Activated CD8-positive, alpha-beta memory T cell treated with anti-CD3 and anti-CD28 coated beads for 36 hours (primary cell): ENCODE data around the gene M1AP. TPM values are rescaled to one million over a fixed set of nuclear protein-coding genes. Genes with fewer than 3 reads are reported as not detected.

Experiments used
- CTCF ChIA-PET: fragments of 350-600 bp; sonication (Branson Sonifier 250); formaldehyde crosslinking; loops from one replicate; lab custom pipeline; 2021; ENCODE audit warnings: antibody characterized with exemption; lab: Charles Lee
- POLR2A ChIA-PET: fragments of 350-600 bp; sonication (Branson Sonifier 250); formaldehyde crosslinking; loops from one replicate; lab custom pipeline; 2021; ENCODE audit warnings: antibody characterized with exemption; lab: Charles Lee
- total RNA-seq, 2 experiments: library from RNA; stranded (reverse); gene quantifications; one replicate each; pipeline ENCODE4 v1.2.3, GENCODE V29; 2021

The M1AP gene
- total RNA-seq: not detected

- ChIA-PET POLR2A (no interaction called here), CTCF (interaction anchor here (1.3 kb wide), 1 partner anchor 12 kb away, joined by 3 read pairs; no protein-coding TSS in a partner anchor)
Observed at GRCh38 chr2:74648009-74648443, at the start of gene M1AP. Gene M1AP (minus strand): TSS chr2:74648330. CDS start chr2:74640275, 8,055 bp downstream.

DNA sequence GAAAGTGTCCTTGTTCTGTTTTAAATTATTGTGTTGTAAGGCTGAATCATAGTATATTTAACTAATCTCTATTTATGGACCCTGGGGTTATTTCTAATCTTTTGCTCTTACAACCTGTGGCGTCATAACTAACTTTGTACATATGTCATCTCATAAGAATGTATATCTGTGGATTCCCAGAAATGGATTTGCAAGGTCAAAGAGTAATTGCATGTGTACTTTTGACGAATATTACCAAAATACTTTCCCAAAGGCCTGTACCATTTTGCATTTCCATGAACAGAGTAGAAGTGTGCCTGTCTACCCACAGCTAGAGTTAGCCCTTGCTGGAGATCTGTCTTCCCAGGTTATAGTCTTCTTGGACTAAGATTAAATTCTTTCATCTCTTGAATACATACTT lies 48.7 kb upstream of the M1AP start:
- ChIA-PET POLR2A (no interaction called here), CTCF (no interaction called here)

- POLR2A ChIA-PET: no interaction called here
- CTCF ChIA-PET: no interaction called here
Observed at GRCh38 chr2:74695663-74696062, 47.5 kb upstream of the M1AP start.

DNA sequence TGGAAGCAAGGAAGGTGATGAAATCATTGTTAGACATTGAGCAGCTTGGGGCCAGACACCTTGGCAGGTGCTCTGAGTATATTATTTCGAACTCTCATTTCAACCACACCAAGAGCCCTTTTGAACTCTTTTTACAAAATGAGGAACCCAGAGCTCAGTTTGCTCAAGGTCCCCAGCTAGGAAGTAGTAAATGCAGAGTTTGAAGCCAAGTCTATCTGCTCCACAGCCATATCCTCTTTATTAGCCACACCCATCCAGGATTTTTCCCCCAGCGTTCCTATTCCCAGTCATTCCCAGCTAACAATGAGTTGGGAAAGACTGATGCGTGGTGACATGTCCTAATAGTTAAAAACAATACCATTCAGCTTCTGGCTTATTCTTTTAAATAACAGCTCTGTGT lies 46.2 kb upstream of the M1AP start:
- ChIA-PET CTCF (no interaction called here), POLR2A (no interaction called here)

GRCh38 chr2:74693668-74694067 lies 45.5 kb upstream of the M1AP start:
- POLR2A ChIA-PET: no interaction called here
- CTCF ChIA-PET: no interaction called here

DNA sequence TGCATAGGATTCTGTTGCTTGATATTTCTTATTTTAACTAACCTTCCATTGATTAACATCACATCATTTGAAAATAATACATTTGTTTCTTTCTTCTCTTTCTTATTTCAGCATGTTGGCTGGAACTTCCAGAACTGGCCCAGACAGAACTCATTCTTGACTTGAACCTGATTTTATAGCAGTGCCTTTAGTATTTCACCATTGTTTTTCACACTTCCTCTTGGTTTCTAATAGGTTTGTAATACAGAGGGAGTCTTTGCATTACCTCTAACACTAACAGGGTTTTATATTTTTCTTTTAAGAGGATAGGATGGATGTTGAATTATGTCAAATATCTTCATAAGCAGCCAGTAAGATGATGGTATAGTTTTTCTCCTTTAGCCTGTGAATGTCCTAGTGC lies 45.1 kb upstream of the M1AP start:
- ChIA-PET POLR2A (no interaction called here), CTCF (no interaction called here)

- CTCF ChIA-PET: interaction anchor here (1.2 kb wide), 1 partner anchor 185 kb away, joined by 3 read pairs; no protein-coding TSS in a partner anchor
- POLR2A ChIA-PET: no interaction called here
Observed at GRCh38 chr2:74691929-74692328, 43.8 kb upstream of the M1AP start.

DNA sequence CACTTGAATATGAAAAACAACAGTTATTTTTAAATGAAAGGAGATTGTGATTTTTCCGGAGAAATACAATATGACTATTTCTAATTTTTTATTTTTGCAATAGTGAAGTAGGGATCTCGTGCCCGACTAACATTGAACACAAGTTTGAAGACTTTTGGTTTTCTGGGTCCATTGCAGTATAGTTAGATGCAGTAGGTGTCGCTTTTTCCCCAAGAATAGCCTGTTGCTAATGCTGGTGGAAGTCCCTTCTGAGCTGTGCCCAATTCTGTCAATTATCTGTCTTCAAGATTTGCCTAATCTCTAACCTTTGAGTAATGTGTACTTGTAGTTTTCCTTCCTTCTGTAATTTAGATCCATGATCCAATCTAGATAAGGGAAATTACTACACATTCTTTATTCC lies 42.4 kb upstream of the M1AP start:
- CTCF ChIA-PET: interaction anchor here (1.2 kb wide), 1 partner anchor 186 kb away, joined by 3 read pairs; no protein-coding TSS in a partner anchor
- POLR2A ChIA-PET: no interaction called here

DNA sequence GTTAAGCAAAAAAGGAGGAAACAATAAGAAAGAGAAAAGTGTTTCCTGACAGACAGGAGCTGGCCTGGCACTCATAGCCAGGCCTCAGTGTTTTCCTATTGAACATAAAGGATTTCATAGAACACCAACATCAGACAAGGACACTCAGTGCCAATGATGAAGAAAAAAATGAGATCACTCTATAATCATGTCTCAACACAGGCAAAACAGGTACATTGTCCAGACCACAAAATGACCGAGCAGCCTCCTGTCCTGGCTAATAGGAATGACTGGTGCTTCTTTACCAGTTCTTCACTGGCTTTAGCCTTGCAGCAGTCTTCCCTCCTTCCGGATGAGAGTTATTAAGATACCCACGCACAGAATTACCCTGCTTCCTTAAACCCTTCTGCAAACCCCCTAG lies 41.5 kb upstream of the M1AP start:
- CTCF ChIA-PET: interaction anchor here (0.6 kb wide), 1 partner anchor 151 kb away, joined by 3 read pairs; no protein-coding TSS in a partner anchor

GRCh38 chr2:74688881-74689280 lies 40.8 kb upstream of the M1AP start:
- ChIA-PET CTCF (interaction anchor here (0.6 kb wide), 1 partner anchor 152 kb away, joined by 3 read pairs; no protein-coding TSS in a partner anchor), POLR2A (no interaction called here)

More for the DNA sequence above, 41.5 kb upstream of the M1AP start:
- POLR2A ChIA-PET: no interaction called here

DNA sequence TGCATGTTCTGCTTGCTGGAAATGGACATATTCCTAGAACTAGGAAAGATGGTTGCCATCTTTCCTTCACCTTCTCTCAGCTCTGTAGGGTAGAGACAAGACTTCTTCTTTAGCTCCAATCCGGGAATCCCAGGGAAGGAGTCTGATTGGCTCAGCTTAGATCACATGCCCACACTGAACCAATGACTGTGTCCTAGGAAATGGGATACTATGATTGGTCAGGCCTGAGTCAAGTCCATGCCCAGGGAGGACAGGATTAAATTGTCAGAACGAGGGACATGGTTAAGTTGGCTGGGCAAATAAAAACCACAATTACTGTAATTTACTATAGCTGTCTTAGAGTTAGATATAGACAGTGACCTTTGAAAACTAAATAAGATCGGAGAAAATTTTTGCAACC lies 37.3 kb upstream of the M1AP start:
- ChIA-PET POLR2A (no interaction called here), CTCF (no interaction called here)

- POLR2A ChIA-PET: no interaction called here
- CTCF ChIA-PET: no interaction called here
Observed at GRCh38 chr2:74682501-74682900, 34.4 kb upstream of the M1AP start.

- CTCF ChIA-PET: no interaction called here
- POLR2A ChIA-PET: no interaction called here
Observed at GRCh38 chr2:74679615-74680014, 31.5 kb upstream of the M1AP start.

DNA sequence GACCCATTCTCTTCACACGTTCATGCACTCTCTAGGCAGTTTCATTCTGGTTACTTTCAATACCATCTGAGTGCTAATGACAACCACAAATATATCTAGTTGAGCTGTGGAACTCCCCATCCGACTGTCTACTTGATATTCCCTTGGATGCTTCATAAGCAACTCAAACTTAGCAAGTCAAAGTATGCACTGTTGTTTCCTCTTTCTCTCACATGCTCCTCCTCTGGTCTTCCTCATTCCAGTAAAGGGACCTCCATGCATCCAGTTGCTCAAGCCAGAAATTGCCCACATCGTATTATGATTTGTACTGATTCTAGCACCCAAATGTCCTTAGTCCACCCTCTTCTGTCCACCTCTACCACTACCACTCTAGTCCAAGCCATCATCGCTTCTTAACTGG lies 28.2 kb upstream of the M1AP start:
- CTCF ChIA-PET: no interaction called here
- POLR2A ChIA-PET: no interaction called here

DNA sequence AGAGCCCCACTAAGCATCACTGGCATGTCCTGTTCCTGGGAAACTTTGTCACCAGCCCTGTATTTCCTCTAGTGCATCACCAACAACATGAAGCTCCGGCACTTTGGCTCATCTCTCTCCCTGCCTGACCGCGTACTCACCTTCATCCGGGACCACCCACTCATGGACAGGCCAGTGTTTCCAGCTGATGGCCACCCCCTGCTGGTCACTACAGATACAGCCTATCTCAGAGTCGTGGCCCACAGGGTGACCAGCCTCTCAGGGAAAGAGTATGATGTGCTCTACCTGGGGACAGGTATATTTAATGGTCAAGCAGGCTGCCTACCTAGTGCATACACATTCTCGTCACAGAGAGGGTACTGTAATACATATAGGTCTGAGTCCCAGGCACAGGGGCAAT lies 27.0 kb upstream of the M1AP start:
- CTCF ChIA-PET: no interaction called here
- POLR2A ChIA-PET: no interaction called here

- ChIA-PET CTCF (no interaction called here), POLR2A (no interaction called here)
Observed at GRCh38 chr2:74673826-74674528, 25.8 kb upstream of the M1AP start.

GRCh38 chr2:74671479-74671878 lies 23.3 kb upstream of the M1AP start:
- POLR2A ChIA-PET: interaction anchor here (0.6 kb wide), 1 partner anchor 39 kb away, joined by 6 read pairs; no protein-coding TSS in a partner anchor
- CTCF ChIA-PET: no interaction called here

- POLR2A ChIA-PET: no interaction called here
- CTCF ChIA-PET: no interaction called here
Observed at GRCh38 chr2:74670263-74670662, 22.1 kb upstream of the M1AP start.

DNA sequence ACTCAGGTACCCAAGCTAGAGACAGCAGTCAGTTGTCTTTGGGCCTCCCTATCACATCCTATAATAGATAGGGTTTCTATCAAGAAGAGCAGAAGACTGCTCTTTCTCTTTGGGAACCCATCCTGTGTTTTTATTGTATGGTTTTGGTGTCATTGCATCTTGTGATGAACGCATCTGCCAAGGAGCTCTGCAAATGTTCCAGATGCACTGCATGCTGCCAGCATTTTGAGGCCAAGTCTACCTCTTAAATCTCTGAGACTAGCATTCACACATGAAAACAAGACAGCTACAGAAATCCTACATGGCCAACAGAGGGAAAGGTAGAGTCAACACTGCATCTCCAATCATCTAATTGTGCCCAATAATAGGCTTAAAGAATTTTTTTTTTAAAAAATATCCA lies 20.0 kb upstream of the M1AP start:
- ChIA-PET POLR2A (no interaction called here), CTCF (interaction anchor here (0.7 kb wide), 1 partner anchor 210 kb away, joined by 3 read pairs; no protein-coding TSS in a partner anchor)

DNA sequence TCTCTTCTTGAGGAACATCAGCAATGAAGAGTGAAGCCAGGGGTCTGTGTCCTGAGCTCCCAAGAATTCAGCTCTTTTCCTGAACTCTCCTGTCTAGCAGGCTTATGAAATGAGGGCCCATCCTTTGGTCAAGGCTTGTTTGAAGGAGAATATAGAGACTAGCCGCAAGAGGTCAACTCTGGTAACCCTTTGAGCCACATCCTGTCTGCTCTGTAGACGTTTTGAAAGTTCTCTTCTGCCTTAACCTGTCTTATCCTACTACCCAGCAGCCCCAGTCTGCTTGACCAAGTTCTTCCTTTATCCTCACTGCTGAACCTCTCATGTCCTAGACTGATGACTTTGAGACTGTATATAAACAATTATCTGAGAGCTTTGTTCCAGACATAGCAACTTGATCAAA lies 11.3 kb upstream of the M1AP start:
- ChIA-PET CTCF (interaction anchor here (1.0 kb wide), 1 partner anchor 11 kb away, joined by 3 read pairs; the partner anchor contains the start of gene M1AP), POLR2A (no interaction called here)

DNA sequence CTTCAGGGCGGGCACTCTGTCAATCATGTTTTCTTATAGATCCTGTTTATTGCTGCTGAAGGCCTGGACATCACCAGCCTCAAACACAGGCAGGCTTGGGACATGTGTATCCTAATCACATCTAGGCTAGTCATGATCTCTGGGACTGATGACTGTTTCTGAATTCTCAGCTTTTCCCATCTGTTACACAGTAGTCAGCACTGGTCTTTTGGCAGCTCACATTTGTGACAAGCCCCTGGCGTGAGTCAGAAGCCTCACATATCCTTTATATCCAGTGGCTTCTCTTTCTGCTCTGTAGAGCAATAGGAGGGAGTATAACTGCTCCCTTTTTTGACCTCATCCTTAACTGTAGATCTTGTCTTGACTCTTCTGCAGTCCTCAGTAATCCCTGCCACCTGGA lies 10.4 kb upstream of the M1AP start:
- CTCF ChIA-PET: no interaction called here
- POLR2A ChIA-PET: no interaction called here
